Vagina (tissue), 1 donor: Measurements from ENCODE around the gene ZNF239. TPM values are rescaled to one million over a fixed set of nuclear protein-coding genes. Genes with fewer than 3 reads are reported as not detected.

Source experiments
- total RNA-seq: library from RNA; depleted of rRNA; stranded (reverse); fragments of >200 nt; gene quantifications from one replicate; pipeline ENCODE4 v1.2.3, GENCODE V29; 2016

The ZNF239 gene
- total RNA-seq, 1 donor from 2014 or later, result 3.2 TPM

Other genes with a start within 250 kb of the ZNF239 start
- gene FXYD4, start 203.0 kb downstream of the ZNF239 start, total RNA-seq, result not detected
- 150 TPM for gene HNRNPF, start 165.4 kb downstream of the ZNF239 start, total RNA-seq
- gene ZNF487, start 137.5 kb downstream of the ZNF239 start, total RNA-seq, result 4.2 TPM
- gene ZNF485, start 31.8 kb upstream of the ZNF239 start, total RNA-seq, result 5.4 TPM
- 51.1 TPM for gene ZNF32, start 74.3 kb upstream of the ZNF239 start, total RNA-seq